ENCODE measurements around the gene MT1A.
"Not testable (repeated sequence)": the region's sequence is repeated elsewhere in the genome, so short reads cannot be mapped to it uniquely, and the experiment has no call there.

The MT1A gene

DNA sequence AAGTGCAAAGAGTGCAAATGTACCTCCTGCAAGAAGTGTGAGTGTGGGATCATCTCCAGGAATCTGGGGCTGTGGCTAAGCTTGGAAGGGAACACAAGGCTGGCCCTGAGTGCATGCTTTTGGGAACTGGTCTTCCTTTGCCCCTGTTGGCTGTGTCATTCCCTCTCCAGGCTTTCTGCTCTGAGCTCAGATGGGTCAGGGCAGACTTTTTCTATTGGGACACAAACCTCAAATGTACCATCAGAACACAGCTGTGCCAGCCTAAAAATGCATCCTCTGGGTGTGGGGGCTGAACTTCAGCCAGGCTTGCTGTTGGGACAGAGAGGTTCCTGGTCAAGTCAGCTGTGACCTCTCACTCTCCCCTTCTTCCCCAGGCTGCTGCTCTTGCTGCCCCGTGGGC, 14.1 kb downstream of the MT1A start:
- in situ Hi-C loops (cut with MboI; ENCODE audit: low sequenced_read_pairs), result no loop called here

DNA sequence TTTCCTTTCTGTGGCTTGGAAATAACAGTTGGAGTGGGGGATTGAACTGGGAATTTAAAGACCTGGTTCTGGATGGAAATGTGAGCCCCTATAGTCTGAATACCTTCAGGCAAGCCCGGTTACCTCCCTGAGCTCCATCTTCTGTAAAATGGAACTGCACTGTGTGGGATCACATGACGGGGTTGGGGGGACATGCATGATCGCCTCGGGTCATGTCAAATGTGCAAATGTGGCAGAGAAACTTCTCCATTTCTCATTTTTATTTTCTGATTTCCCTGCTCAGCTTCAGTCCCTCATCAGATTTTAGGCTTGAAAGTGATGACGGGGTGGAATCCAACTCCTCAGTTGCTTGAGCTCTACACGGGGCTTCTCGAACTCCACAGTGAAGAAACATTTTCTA, 14.8 kb downstream of the MT1A start:
- in situ Hi-C loops (cut with MboI; ENCODE audit: low sequenced_read_pairs), result no loop called here

DNA sequence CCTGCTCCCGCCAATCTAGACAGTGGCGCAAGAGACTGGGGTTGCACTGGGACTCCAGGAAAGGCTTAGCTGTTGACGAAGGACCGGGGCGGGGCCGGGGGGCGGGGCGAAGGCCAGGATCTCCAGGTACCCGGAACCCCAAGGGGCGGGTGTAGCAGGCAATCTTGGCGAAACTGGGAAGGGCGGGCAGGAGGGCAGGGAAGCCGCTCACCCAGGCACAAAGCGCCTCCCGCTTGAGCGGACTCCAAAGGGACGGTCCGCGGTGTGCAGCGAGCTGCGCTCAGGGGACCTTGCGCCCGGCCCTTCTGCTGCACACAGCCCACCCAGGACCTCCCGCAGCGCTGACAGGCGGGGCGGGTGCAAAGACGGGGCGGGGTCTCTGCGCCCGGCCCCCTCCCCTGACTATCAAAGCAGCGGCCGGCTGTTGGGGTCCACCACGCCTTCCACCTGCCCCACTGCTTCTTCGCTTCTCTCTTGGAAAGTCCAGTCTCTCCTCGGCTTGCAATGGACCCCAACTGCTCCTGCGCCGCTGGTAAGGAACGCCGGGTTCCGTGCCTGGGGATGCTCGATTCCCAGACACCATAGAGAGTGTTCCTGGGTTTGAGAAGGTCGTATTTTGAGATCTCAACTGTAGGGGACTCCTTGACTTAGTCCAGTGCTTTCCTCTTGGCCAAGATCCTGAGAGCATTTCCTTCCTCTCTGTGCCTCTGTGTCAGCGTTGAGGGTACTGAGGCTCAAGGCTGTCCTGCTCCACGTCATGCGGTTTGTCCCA, 19.3 kb downstream of the MT1A start, which contains the start of gene MT1F:
MT1F (plus strand) TSS at position 405 of the 772 bp plus-strand sequence; CDS start at position 505, 100 bp downstream.
- in situ Hi-C loops (cut with MboI; ENCODE audit: low sequenced_read_pairs), result no loop called here

DNA sequence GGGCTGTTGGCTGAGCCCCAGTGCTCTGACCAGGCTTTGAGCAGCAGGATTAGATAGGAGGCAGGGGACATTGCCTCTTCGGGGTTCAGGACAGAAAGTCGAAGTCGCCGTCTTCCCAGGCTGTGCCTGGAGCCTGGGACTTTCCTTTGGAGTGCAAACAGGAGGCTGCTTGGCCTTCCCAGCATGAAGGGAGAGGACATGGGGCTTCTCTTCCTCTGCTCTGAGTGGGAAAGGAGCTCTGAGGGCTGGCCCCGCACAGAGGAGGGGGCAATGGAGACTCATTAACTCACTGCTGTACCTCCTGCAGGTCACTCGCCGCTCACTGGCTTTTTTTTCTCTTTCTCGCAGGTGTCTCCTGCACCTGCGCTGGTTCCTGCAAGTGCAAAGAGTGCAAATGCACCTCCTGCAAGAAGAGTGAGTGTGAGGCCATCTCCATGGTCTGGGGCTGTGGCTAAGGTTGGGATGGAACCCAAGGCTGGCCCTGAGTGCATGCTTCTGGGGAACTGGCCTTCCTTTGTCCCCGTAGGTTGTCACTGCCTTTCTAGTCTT, 19.9 kb downstream of the MT1A start:
- in situ Hi-C loops (cut with MboI; ENCODE audit: low sequenced_read_pairs), result no loop called here

DNA sequence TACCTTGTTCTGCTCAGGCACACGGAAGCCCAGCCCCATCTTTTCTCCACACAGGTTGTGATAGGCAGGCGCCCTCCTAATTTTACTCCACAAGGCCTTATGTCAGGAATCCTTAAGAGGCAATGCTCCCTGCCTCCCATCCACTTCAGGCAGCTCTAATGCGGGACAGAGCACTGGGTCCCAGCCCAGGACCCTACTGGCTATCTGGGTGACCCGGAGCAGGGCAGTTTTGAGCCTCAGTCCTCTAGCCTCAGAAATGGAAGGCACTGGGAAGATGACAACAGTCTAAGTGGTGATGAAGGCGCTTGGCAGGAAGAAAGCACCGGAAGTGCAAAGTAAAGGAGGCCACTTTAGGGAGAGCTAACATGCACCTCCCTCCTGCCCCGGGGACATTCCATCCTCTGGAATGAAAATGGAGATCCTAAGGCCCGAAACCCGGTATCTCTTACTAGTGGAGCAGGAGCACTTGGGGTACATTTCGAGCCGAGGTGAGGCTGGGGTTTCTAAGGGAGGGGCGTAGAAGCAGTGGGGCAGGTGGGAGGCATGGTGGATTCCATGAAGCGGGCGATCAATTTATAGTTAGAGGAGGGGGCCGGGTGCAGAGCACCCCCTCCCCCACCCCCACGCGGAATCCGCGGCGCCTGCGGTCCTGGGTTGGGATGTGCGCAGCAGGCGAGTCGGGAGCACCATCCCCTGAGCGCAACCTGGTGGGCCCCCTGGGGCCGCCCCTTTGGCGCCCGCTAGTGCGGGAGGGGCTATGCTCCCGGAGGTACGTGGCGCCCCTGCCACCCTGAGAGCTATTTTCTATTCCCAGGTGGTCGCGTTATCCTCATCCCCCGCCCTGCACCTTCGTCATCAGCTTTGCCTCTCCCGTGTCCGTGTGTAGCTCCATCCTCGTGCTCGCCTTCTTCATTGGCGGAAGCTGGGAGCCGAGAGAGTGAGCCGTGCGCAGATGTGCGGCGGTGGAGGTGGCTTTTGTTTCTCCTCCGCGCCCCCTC, 24.2 kb downstream of the MT1A start:
- in situ Hi-C loops (cut with MboI; ENCODE audit: low sequenced_read_pairs), result no loop called here

DNA sequence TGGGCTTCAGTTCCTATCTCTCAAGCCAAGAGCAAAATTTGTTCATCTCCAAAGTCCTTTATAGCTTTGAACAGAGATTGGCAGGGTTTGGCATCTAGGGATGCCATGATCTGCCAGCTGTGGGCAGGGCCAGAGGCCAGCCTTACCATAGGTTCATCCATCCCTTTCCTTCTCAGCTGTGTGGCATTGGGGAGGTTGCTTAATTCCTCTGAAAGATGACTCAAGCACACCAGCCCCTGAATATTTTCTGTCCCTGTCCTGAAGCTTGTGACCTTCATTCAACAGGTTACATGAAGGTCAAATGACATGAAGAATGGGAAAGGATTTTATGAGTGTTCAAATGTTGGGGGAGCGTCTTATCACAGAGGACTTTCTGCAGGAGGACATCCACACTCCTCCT, 26.0 kb downstream of the MT1A start:
- in situ Hi-C loops (cut with MboI; ENCODE audit: low sequenced_read_pairs), result no loop called here

DNA sequence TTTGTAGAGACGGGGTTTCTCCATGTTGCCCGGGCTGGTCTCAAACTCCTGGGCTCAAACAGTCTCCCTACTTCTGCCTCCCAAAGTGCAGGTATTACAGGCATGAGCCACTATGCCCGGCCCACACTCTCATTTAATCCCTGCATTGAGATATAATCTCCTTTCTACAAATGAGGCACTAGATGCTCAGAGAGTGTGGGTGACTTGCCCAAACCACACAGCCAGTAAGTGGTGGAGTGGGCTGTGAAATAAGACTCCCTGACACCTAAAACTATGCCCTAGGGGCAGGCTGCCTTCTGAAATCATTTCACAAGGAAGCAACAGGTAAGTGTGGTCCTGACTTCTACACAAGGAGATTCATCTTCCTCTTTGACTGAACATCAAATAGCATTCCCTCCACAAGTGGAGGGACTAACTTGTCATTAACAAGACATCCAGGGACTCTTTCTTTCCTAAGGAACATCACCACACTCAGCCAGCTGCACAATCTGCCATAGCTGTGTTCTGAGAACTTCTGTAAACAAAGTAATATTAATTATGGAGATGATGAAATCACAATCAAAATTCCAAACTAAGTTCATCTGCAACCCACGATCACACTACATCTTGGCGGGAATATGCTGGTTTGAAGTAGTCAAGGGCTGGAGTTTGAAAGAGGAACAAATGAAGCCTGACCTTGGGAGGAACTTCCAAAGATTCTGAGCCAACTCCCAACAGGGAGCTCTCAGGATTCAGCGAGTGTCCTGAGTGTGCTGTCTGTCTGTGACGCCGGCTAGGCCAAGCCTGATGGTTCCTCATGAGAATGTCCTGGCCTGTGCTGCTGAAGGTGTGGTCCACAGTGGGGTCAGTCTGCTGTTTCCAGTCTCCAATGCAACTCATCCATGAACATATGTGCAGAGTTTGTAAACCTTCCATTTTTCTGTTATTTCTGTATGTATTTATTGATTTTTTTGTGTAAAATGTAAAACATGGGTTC, 27.1 kb downstream of the MT1A start:
- in situ Hi-C loops (cut with MboI; ENCODE audit: low sequenced_read_pairs), result not testable (repeated sequence)

DNA sequence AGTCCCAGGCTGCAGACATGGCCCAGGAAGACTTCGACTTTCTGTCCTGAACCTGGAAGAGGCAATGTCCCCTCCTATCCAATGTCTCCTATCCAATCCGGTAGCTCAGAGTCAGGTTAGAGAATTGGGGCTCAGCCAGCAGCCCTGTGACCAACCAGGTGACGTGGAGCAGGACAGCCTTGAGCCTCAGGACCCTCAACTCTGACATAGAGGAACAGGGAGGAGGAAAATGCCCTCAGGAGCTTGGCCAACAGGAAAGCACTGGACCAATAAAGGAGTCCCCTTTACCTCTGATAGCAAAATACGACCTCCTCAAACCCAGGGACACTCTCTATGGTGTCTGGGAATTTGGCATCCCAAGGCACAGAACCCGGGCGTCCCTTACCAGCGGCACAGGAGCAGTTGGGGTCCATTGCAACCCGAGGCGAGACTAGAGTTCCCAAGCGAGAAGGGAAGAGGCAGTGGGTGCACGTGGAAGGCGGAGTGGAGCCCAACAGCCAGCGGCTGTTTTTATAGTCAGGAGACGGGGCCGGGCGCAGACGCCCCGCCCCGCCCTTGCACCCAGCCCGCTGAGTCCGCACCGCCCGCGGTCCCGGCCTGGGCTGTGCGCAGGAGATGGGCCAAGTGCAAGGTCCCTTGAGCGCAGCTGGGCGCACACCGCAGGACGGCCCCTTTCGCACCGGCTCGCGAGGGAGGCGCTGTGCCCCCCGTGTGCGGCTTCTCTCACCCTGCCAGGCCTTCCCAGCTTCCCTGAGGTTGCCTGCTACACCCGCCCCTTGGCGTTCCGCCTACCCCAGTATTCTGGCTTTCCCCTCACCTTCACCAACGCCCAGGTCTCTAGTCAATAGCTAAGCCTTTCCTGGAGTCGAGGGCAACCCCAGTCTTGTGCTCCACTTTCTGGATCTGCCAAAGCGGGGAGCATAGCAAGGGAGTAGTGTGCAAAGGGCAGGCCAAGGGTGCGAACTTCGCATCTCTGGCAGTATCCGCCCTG, 29.4 kb downstream of the MT1A start, which contains the start of gene MT1G:
MT1G (minus strand) TSS at position 485 of the 991 bp plus-strand sequence; CDS start at position 413, 72 bp downstream.
- in situ Hi-C loops (cut with MboI; ENCODE audit: low sequenced_read_pairs), result no loop called here

DNA sequence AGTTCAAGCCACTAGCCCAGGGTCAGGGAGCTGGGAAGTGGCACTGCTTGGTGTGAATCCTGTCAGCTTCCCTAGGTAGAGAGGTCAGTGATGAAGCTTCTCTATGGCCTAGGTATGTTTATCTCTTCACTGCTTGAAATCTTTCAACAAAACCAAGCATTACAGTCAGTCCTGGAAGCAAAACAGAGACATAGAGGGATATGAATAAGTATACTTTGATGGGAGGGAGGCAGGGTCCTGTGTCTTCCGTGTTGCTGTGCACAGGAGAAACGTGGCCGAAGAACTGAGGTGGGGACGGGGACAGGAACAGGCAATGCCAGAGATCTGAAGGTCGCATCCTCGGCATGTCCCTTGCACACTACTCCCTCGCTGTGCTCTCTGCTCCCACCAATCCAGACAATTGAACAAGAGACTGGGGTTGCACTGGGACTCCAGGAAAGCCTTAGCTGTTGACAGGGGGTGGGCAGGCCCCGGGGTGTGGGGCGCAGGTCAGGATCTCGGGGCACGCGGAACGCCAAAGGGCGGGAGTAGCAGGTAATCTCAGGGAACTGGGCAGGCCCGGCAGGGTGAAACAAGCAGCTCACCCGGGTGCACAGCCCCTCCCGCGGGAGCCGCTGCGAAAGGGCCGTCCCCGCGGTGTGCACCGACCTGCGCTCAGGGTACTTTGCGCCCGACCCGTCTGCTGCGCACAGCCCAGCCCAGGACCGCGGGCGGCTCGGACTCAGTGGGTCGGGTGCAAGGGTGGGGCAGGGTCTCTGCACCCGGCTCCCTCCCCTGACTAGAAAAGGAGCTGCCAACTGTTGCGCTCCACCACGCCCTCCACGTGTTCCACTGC, 30.8 kb downstream of the MT1A start, which contains the start of gene MT1H:
MT1H (plus strand) TSS at position 810 of the 835 bp plus-strand sequence. CDS start 71 bp downstream, outside the sequence.
- in situ Hi-C loops (cut with MboI; ENCODE audit: low sequenced_read_pairs), result no loop called here

DNA sequence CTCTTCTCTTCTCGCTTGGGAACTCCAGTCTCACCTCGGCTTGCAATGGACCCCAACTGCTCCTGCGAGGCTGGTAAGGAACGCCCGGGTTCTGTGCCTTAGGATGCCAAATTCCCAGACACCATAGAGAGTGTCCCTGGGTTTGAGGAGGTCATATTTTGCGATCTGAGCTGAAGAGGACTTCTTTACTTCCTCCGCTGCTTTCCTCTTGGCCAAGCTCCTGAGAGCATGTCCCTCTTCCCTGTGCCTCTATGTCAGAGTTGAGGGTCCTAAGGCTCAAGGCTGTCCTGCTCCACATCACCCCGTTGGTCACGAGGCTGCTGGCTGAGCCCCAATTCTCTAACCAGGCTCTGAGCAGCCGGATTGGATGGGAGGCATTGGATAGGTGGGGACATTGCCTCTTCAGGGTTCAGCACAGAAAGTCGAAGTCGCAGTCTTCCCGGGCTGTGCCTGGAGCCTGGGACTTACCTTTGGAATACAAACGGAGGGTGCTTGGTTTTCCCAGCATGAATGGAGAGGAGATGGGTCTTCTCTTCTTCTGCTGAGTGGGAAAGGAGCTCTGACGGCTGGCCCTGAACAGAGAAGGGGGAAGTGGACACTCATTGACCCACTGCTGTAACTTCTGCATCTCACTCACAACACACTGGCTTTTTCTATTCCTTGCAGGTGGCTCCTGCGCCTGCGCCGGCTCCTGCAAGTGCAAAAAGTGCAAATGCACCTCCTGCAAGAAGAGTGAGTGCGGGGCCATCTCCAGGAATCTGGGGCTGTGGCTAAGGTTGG, 31.6 kb downstream of the MT1A start:
- in situ Hi-C loops (cut with MboI; ENCODE audit: low sequenced_read_pairs), result no loop called here

DNA sequence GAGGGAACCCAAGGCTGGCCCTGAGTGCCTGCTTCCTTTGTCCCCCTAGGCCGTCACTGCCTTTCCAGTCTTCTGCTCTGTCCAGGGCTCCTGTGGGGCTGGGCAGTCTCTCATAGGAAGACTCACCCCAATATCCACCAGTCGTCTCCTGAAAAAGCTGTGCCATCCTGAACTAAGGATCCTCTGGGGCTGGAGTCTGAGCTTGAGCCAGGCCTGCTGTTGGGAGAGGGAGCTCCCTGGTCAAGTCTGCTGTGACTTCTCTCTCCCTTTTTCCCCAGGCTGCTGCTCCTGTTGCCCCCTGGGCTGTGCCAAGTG, 32.1 kb downstream of the MT1A start:
- in situ Hi-C loops (cut with MboI; ENCODE audit: low sequenced_read_pairs), result no loop called here

DNA sequence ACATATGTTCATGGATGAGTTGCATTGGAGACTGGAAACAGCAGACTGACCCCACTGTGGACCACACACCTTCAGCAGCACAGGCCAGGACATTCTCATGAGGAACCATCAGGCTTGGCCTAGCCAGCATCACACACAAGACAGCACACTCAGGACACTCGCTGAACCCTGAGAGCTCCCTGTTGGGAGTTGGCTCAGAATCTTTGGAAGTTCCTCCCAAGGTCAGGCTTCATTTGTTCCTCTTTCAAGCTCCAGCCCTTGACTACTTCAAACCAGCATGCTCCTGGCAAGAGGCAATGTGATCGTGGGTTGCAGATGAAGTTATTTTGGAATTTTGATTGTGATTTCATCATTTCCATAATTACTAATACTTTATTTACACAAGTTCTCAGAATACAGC, 33.2 kb downstream of the MT1A start:
- in situ Hi-C loops (cut with MboI; ENCODE audit: low sequenced_read_pairs), result not testable (repeated sequence)

DNA sequence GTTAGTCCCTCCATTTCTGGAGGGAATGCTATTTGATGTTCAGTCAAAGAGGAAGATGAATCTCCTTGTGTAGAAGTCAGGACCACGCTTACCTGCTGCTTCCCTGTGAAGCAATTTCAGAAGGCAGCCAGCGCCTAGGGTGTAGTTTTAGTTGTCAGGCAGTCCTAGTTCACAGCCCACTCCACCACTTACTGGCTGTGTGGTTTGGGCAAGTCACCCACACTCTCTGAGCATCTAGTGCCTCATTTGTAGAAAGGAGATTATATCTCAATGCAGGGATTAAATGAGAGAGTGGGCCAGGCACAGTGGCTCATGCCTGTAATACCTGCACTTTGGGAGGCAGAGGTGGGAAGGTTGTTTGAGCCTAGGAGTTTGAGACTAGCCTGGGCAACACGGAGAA, 33.7 kb downstream of the MT1A start:
- in situ Hi-C loops (cut with MboI; ENCODE audit: low sequenced_read_pairs), result not testable (repeated sequence)

DNA sequence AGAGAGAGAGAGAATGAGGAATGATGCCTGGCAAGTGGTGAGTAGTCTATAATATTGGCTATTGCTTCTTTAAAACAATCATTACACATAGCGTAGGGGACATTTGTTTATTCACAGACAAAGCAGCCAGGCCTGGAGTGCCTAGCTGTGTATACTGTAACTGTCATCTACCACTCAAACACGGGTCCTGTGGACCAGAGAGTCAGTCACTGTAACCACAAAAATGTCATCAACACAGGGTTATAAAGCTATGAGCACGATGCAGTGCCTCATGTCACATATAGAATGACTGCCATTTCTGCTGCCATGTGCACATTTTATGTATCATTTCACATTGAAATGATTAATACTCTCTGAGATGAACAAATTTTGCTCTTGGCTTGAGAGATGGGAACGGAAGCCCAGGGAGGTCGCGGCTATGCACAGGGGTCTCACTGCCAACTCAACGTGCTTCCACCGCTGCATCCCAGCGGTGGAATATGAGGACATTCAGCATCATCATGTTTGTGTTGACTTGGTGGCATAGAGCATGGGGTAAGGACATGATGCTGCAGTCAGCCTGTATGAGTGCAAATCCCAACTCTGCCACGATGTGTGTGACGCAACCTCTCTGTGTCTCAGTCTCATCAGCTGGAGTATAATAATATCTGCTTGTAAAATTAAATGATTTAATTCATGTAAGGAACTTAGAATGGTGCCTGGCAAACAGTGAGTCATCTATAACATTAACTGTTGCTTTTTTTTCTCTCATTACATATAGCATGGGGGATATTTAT, 34.5 kb downstream of the MT1A start:
- in situ Hi-C loops (cut with MboI; ENCODE audit: low sequenced_read_pairs), result no loop called here

DNA sequence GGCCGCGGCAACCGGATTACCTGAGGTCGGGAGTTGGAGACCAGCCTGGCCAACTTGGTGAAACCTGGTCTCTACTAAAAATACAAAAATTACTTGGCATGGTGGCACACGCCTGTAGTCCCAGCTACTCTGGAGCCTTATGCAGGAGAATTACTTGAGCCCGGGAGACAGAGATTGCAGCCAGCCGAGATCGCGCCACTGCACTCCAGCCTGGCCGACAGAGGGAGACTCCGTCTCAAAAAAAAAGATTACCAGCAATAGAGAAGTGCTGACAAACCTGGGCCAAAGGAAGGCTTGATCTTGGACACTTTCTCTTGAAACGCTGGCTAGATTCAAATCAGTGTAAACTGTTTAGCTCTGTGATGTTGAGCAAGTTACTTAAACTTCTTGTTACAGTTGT, 35.5 kb downstream of the MT1A start:
- in situ Hi-C loops (cut with MboI; ENCODE audit: low sequenced_read_pairs), result no loop called here

DNA sequence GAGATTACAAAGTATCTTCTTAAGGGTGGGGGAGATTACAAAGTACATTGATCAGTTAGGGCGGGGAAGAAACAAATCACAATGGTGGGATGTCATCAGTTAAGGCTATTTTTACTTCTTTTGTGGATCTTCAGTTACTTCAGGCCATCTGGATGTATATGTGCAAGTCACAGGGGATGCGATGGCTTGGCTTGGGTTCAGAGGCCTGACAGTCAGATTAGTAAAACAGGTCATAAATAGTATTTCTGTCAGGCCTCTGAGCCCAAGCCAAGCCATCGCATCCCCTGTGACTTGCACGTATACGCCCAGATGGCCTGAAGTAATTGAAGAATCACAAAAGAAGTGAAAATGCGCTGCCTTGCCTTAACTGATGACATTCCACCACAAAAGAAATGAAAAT, 36.1 kb downstream of the MT1A start:
- in situ Hi-C loops (cut with MboI; ENCODE audit: low sequenced_read_pairs), result not testable (repeated sequence)
